ENCODE results near the gene PLCXD3.
"Not testable (repeated sequence)": the region's sequence is repeated elsewhere in the genome, so short reads cannot be mapped to it uniquely, and the experiment has no call there.

The PLCXD3 gene

DNA sequence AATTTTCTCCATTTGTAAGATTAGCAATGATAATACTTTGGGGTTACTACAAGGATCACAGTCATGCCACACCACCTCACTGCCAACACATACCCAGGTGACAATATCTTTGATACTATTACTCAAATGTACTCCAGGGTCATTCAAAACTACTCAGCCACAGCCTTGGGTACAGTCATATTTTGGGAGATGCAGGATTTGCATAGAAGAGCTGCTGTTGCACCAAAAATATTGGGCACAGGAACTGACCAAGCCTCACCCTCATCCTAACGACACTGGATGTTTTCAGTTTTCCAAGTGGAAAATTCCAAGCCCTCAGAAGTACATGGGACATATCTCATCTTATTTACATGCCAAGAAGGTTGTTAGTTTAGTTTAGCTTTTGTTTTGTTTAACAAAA, 176.2 kb downstream of the PLCXD3 start:
- no peak for DNase-seq (ENCODE audit: low read depth)
- TF ChIP-seq POLR2A (IDR thresholded peaks at IDR 0.05; ENCODE audit: extremely low read depth, insufficient read length) (no peak), CTCF (IDR thresholded peaks at IDR 0.05; ENCODE audit: low read depth, low read length) (no peak), MYC (IDR thresholded peaks at IDR 0.05; ENCODE audit: low read depth, low read length) (no peak), MAX (IDR thresholded peaks at IDR 0.05; ENCODE audit: low read depth, low read length) (no peak)
- no peak overlapping the region for H3K4me3 ChIP-seq (ENCODE audit: low read depth, low read length)

DNA sequence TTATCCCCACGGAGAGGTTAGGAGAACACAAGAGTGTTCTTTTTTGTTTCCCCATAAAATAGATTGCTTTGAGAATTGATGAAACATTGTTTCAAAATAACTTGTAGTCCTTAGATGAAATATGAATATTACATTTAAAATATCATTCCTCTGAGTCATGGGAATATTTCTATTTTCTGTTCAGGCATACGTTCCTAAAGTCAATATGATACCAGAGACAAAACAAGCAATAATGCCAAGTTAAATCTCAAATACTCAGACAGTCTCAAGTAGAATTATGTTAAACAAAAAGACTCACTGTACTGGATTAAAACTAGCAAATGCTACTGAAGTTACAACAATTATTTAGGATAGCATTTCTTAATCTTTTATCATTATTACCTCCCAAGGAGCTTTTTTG, 185.3 kb downstream of the PLCXD3 start:
- no peak overlapping the region for H3K4me3 ChIP-seq (ENCODE audit: low read depth, low read length)
- DNase-seq (ENCODE audit: low read depth) = no peak
- TF ChIP-seq MAX (IDR thresholded peaks at IDR 0.05; ENCODE audit: low read depth, low read length) (no peak), MYC (IDR thresholded peaks at IDR 0.05; ENCODE audit: low read depth, low read length) (no peak), CTCF (IDR thresholded peaks at IDR 0.05; ENCODE audit: low read depth, low read length) (no peak), POLR2A (IDR thresholded peaks at IDR 0.05; ENCODE audit: extremely low read depth, insufficient read length) (no peak)

DNA sequence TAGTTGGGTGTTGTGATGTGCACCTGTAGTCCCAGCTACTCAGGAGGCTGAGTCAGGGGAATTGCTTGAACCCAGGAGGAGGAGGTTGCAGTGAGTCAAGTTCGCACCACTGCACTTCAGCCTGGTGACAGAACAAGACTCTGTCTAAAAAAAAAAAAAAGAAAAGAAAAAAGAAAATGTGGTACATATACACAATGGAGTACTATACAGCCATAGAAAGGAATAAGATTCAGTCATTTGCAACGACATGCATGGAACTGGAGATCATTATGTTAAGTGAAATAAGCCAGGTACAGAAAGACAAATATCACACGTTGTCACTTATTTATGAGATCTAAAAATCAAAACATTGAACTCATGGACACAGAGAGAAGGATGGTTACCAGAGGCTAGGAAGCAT, 187.6 kb downstream of the PLCXD3 start:
- DNase-seq (ENCODE audit: low read depth); H3K4me3 ChIP-seq (ENCODE audit: low read depth, low read length): not testable (repeated sequence)

DNA sequence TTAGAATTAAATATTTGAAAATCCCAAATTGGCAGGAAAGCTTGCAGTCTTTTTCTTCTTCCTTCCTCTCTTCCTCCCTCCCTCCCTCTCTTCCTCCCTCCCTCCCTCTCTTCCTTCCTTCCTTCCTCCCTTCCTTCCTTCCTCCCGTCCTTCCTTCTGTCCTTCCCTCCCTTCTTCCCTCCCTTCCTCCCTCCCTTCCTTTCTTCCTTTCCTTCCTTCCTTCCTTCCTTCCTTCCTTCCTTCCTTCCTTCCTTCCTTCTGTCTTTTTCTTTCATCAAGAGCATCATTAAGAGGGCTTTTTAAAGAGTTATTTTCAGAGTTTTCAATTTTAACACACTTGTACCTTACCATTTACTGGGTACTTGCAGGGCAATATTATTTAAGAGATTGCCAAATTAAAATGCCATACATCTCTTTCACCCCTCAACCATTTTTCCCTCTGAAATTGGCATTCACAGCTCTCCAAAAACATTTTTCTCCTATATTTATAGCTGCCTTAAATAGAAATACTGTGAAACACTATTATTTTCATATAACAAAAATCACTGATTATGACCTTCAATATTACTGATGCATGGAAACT, 197.8 kb downstream of the PLCXD3 start:
- DNase-seq (ENCODE audit: low read depth) = no peak
- H3K4me3 ChIP-seq (ENCODE audit: low read depth, low read length) = no peak overlapping the region
- TF ChIP-seq POLR2A (IDR thresholded peaks at IDR 0.05; ENCODE audit: extremely low read depth, insufficient read length) (no peak), MYC (IDR thresholded peaks at IDR 0.05; ENCODE audit: low read depth, low read length) (no peak), MAX (IDR thresholded peaks at IDR 0.05; ENCODE audit: low read depth, low read length) (no peak), CTCF (IDR thresholded peaks at IDR 0.05; ENCODE audit: low read depth, low read length) (no peak)

DNA sequence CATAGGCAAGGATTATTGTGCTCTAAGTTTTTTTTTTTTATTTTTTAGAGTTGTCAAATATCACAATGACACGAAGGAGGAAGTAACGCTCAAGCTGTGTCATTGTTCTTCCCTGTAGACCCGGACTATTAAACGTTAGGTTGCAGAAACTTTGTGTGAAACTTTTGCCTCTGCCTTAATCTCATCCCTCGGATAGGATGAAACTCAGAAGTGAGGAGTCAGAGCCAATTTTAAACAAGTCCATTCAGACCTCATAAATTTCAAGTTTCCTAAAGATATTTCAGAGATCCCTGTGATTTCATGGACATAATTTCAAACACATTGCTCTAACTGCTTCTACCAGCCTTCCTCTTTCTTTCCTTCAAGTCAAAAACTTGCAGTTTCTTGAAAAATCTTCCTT, 198.3 kb downstream of the PLCXD3 start:
- no peak for DNase-seq (ENCODE audit: low read depth)
- TF ChIP-seq MYC (IDR thresholded peaks at IDR 0.05; ENCODE audit: low read depth, low read length) (no peak), MAX (IDR thresholded peaks at IDR 0.05; ENCODE audit: low read depth, low read length) (no peak), POLR2A (IDR thresholded peaks at IDR 0.05; ENCODE audit: extremely low read depth, insufficient read length) (no peak), CTCF (IDR thresholded peaks at IDR 0.05; ENCODE audit: low read depth, low read length) (no peak)
- H3K4me3 ChIP-seq (ENCODE audit: low read depth, low read length) = no peak overlapping the region

- DNase-seq (ENCODE audit: low read depth) = no peak
- no peak overlapping the region for H3K4me3 ChIP-seq (ENCODE audit: low read depth, low read length)
Observed at GRCh38 chr5:41309275-41309674, 201.1 kb downstream of the PLCXD3 start.

More at GRCh38 chr5:41309275-41309674, 201.1 kb downstream of the PLCXD3 start:
- TF ChIP-seq MYC (IDR thresholded peaks at IDR 0.05; ENCODE audit: low read depth, low read length) = no peak
- TF ChIP-seq MAX (IDR thresholded peaks at IDR 0.05; ENCODE audit: low read depth, low read length) = no peak
- TF ChIP-seq POLR2A (IDR thresholded peaks at IDR 0.05; ENCODE audit: extremely low read depth, insufficient read length) = no peak
- TF ChIP-seq CTCF (IDR thresholded peaks at IDR 0.05; ENCODE audit: low read depth, low read length) = no peak
